ENCODE data around the gene TCEAL7. TPM values are rescaled to one million over a fixed set of nuclear protein-coding genes. Genes with fewer than 3 reads are reported as not detected.
A peak's percentile ranks its signal among the peaks of the same experiment; 100 is the strongest.

The TCEAL7 gene
- polyA plus RNA-seq, 1 donor: 253 TPM

DNA sequence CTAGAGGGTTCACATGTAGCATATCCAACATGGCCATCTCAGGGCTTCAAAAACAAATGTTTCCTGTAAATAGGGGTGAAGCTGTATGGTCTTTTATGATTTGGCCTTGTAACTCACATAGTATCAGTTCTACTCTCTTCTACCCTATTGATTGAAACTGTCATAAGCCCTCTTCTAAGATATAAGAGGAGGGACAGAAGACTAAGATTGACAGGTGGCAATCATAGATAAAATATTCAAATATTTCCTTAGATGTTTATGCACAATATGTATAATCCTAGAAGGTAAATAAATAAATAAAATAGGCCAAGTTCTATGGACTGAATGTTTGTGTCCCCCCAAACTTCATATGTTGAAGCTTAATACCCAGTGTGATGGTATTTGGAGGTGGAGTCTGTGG, 39.4 kb downstream of the TCEAL7 start:
- DNase-seq: no peak

DNA sequence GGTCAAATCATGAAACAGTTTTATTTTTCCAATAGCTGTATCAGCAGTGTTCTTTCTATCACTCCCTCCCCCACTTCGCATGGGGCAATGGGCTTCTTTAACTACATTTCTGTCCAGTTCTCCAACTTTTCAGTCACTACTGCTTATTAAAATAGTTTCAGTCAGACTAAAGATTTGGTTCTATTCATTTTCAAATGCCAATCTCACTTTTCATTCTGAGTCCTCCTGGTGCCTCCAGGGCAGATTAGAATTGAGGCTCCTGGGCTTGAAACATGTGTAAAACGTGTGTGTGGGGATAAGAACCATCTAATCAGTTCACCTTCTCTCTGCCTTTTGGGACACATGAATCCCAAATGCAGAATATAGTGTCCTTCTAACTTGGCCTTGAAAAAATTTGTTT, 42.8 kb downstream of the TCEAL7 start:
- DNase-seq: no peak

DNA sequence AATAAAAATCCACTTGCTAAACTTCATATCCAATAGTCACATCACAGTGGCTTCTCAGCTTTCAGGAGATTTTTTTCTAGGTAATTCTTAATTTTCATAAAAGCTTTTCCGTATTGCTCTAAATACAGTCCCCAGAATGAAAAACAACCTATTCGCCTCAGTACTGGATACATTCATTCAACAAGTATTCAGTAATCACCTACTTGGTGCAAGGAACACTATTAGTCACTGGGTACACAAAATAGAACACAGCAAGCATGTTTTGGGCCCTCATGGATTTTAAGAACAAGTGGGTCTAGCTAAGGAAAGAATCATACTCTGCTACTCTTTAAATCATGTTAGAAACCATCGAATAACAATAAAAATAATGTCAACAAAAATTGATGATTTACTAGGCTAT, 43.5 kb downstream of the TCEAL7 start:
- DNase-seq: no peak

DNA sequence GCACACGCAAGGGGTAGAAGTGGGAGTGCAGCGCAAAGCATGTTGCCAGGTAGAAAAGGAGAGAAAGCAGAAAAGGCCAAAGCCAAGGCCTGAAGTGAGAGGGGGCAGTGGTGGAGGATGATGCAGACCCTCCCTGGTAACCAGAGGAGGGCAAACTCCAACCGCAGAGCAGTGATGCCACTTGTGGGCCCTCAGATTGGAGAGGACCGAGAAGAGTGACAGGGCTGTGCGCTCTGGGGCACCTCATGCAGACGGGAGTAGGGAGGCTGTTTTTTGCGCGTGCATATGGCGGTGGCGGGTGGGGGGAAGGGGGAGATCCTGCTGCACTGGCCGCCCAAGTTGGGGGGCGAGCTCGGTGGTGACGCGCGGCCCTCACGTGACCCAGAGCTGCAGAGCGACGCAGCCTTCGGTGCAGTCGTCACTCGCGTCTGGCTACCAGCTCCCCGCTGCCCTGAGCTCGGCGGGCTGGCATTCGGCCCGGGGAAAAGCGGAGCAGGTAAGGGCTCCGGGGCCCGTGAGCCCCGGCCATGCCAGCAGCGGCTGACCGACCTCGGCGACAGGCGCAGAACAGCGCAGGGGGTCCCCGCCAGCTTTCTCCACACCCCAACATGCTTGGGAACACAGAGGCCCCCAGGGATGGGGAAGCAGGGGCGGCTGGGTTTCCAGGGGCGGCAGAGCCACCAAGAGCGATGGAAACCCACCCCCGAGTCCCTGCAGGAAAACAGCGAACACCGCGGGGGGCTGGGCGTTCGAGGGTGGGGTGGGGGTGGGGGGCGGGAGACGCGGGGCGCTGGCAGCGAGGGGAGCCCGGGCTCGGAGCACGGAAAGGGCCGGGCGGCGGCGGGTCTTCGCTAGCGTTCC, 46.3 kb downstream of the TCEAL7 start, which contains the start of gene BEX3:
Gene BEX3, plus strand, starts transcription at position 421 of the 861 bp plus-strand sequence. CDS start 984 bp downstream, outside the sequence.
- DNase-seq: peak; percentile 69

DNA sequence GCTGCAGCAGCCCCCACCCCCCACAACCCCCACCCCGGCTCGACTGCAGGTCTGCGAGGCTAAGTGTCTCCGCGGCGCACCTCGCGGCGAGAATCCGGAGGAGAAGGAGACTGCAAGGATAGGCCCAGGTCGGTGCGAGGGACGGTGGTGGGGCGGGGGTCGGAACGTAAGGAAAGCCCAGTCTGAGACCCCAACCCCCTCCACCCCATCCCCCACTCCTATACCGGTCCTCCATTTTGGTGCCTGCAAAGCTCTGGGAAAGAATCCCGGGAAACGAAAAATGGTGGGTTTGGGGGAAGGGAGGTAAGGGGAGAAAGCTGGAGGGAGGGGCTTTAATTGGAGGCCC, 46.9 kb downstream of the TCEAL7 start:
- peak; percentile 39 for DNase-seq

DNA sequence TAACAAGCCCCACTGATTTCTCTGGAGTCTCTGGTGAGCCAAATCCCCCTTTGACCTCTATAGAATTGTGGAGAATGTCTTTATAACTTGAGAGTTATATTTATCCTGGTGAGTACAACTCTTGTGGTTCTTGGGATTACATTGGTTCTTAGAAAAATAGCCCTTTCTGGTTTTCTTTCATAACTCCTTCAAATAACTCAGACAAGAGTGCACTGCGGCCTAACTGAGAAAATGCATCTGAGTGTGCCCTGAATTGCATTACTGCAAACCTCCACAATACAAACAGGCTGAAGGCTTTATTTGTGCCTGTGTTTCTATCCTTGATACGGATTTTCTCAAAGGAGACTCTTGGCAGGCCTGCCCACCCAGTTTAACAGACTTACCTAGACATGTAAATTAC, 49.0 kb downstream of the TCEAL7 start:
- DNase-seq: no peak

Other genes starting within 250 kb of the TCEAL7 start
- not detected for gene NXF3, start 237.1 kb upstream of the TCEAL7 start, polyA plus RNA-seq (ENCODE audit: insufficient read length)
- gene BEX4, start 115.1 kb upstream of the TCEAL7 start, polyA plus RNA-seq (ENCODE audit: insufficient read length): 30.9 TPM
- 79.7 TPM for gene TCEAL8, start 75.1 kb upstream of the TCEAL7 start, polyA plus RNA-seq (ENCODE audit: insufficient read length)
- 3.3 TPM for gene TCEAL5, start 53.5 kb upstream of the TCEAL7 start, polyA plus RNA-seq (ENCODE audit: insufficient read length)
- gene BEX2, start 19.2 kb upstream of the TCEAL7 start, polyA plus RNA-seq (ENCODE audit: insufficient read length): 37.6 TPM
- gene TCEAL9, start 26.3 kb downstream of the TCEAL7 start, polyA plus RNA-seq (ENCODE audit: insufficient read length): 115 TPM
- 115 TPM for gene BEX3, start 46.3 kb downstream of the TCEAL7 start, polyA plus RNA-seq (ENCODE audit: insufficient read length)
- 0.89 TPM for gene RAB40A, start 189.2 kb downstream of the TCEAL7 start, polyA plus RNA-seq (ENCODE audit: insufficient read length)